H9 (cell line): ENCODE data around the gene PRODH2. TPM values are rescaled to one million over a fixed set of nuclear protein-coding genes. Genes with fewer than 3 reads are reported as not detected.
A peak's percentile ranks its signal among the peaks of the same experiment; 100 is the strongest.

ENCODE experiments used
- DNase-seq: peaks from one replicate; pipeline ENCODE4 v3.0.0-alpha.2; 2017
- H2AFZ ChIP-seq: one replicate; pipeline ENCODE4 v1.6.1; 2013; ENCODE audit warnings: mild to moderate bottlenecking, low read length, control low read depth, moderate library complexity
- H2AK5ac ChIP-seq: 2 replicates; pipeline ENCODE4 v1.6.1; 2013; ENCODE audit warnings: low read length, control low read depth, mixed read lengths; ENCODE audit not compliant: insufficient read length
- H2BK120ac ChIP-seq: one replicate; pipeline ENCODE4 v1.6.1; 2013; ENCODE audit warnings: low read depth, mild to moderate bottlenecking, low read length, control low read depth, inconsistent platforms; ENCODE audit not compliant: poor library complexity, severe bottlenecking
- H2BK12ac ChIP-seq: 2 replicates; pipeline ENCODE4 v1.6.1; 2013; ENCODE audit warnings: low read length, control low read depth, mixed read lengths, low read depth; ENCODE audit not compliant: insufficient read length
- H2BK15ac ChIP-seq: 2 replicates; pipeline ENCODE4 v1.6.1; 2013; ENCODE audit warnings: low read depth, low read length, control low read depth
- H2BK20ac ChIP-seq: one replicate; pipeline ENCODE4 v1.6.1; 2013; ENCODE audit warnings: low read depth, mild to moderate bottlenecking, low read length, control low read depth, inconsistent platforms; ENCODE audit not compliant: poor library complexity, severe bottlenecking
- H2BK5ac ChIP-seq: 2 replicates; pipeline ENCODE4 v1.6.1; 2013; ENCODE audit warnings: low read length, control low read depth, mixed read lengths; ENCODE audit not compliant: insufficient read length
- H3K14ac ChIP-seq: 2 replicates; pipeline ENCODE4 v1.6.1; 2013; ENCODE audit warnings: low read length, control low read depth; ENCODE audit not compliant: insufficient read depth
- H3K18ac ChIP-seq: 2 replicates; pipeline ENCODE4 v1.6.1; 2013; ENCODE audit warnings: low read depth, mild to moderate bottlenecking, mixed read lengths, low read length, control low read depth; ENCODE audit not compliant: insufficient read length
- H3K23ac ChIP-seq: 2 replicates; pipeline ENCODE4 v1.6.1; 2013; ENCODE audit warnings: low read length, control low read depth, mixed read lengths, low read depth; ENCODE audit not compliant: insufficient read length
- H3K23me2 ChIP-seq: 2 replicates; pipeline ENCODE4 v1.6.1; 2013; ENCODE audit warnings: low read depth, mild to moderate bottlenecking, mixed read lengths, low read length, control low read depth; ENCODE audit not compliant: insufficient read length, poor library complexity, severe bottlenecking
- H3K27ac ChIP-seq: 2 replicates; pipeline ENCODE4 v1.5.1; 2013; ENCODE audit warnings: low read length, control low read depth, mixed read lengths, low read depth; ENCODE audit not compliant: insufficient read length
- H3K27me3 ChIP-seq: 2 replicates; pipeline ENCODE4 v1.6.1; 2013; ENCODE audit warnings: low read length, control low read depth, inconsistent platforms; ENCODE audit not compliant: insufficient read depth
- H3K4ac ChIP-seq: 2 replicates; pipeline ENCODE4 v1.6.1; 2013; ENCODE audit warnings: low read depth, mild to moderate bottlenecking, control low read depth, inconsistent platforms, low read length, moderate library complexity
- H3K4me1 ChIP-seq: 2 replicates; pipeline ENCODE4 v1.6.1; 2013; ENCODE audit warnings: low read length, control low read depth, inconsistent platforms; ENCODE audit not compliant: insufficient read depth
- H3K4me2 ChIP-seq: 2 replicates; pipeline ENCODE4 v1.6.1; 2013; ENCODE audit warnings: low read length, control low read depth, mixed read lengths; ENCODE audit not compliant: insufficient read length, insufficient read depth
- H3K56ac ChIP-seq: 2 replicates; pipeline ENCODE4 v1.6.1; 2013; ENCODE audit warnings: low read depth, mild to moderate bottlenecking, mixed read lengths, low read length, control low read depth; ENCODE audit not compliant: insufficient read length
- H3K79me1 ChIP-seq: 2 replicates; pipeline ENCODE4 v1.6.1; 2013; ENCODE audit warnings: low read depth, mild to moderate bottlenecking, moderate library complexity, low read length, control low read depth, inconsistent platforms; ENCODE audit not compliant: insufficient read depth, poor library complexity, severe bottlenecking
- H3K79me2 ChIP-seq: 2 replicates; pipeline ENCODE4 v1.6.1; 2013; ENCODE audit warnings: low read length, control low read depth, inconsistent platforms; ENCODE audit not compliant: insufficient read depth
- H3K9ac ChIP-seq: 2 replicates; pipeline ENCODE4 v1.6.1; 2013; ENCODE audit warnings: low read length, control low read depth, mixed read lengths; ENCODE audit not compliant: insufficient read length; ENCODE audit errors: extremely low read depth
- H3K9me3 ChIP-seq: one replicate; pipeline ENCODE4 v1.6.1; 2013; ENCODE audit warnings: low read depth, low read length, inconsistent platforms; ENCODE audit not compliant: control insufficient read depth
- H3T11ph ChIP-seq: one replicate; pipeline ENCODE4 v1.6.1; 2013; ENCODE audit warnings: mild to moderate bottlenecking, low read length, control low read depth, inconsistent platforms
- H4K20me1 ChIP-seq: one replicate; pipeline ENCODE4 v1.6.1; 2013; ENCODE audit not compliant: control insufficient read depth, insufficient read length, insufficient read depth
- H4K5ac ChIP-seq: 2 replicates; pipeline ENCODE4 v1.6.1; 2013; ENCODE audit warnings: low read depth, mild to moderate bottlenecking, mixed read lengths, low read length, control low read depth; ENCODE audit not compliant: insufficient read length
- H4K8ac ChIP-seq: replicated peaks from 2 replicates; pipeline ENCODE4 v1.6.1; 2013; ENCODE audit warnings: low read length, control low read depth, mixed read lengths, low read depth; ENCODE audit not compliant: insufficient read length
- H4K91ac ChIP-seq: 2 replicates; pipeline ENCODE4 v1.6.1; 2013; ENCODE audit warnings: low read depth, mild to moderate bottlenecking, moderate library complexity, mixed read lengths, low read length, control low read depth; ENCODE audit not compliant: insufficient read length
- H3K27ac Mint-ChIP-seq, 3 experiments: 2 replicates in 2 of 3; 3 replicates in 1 of 3; pipeline ENCODE4 v1.8.0; 2020 to 2021; ENCODE audit warnings: mixed read lengths in 3 of 3, mild to moderate bottlenecking in 1 of 3, moderate library complexity in 1 of 3
- H3K27me3 Mint-ChIP-seq: 2 replicates; pipeline ENCODE4 v1.8.0; 2021; ENCODE audit warnings: low read depth, mild to moderate bottlenecking, moderate library complexity, mixed read lengths
- H3K36me3 Mint-ChIP-seq, 3 experiments: 2 replicates in 2 of 3; 3 replicates in 1 of 3; pipeline ENCODE4 v1.8.0; 2020 to 2021; ENCODE audit warnings: low read depth in 3 of 3, mixed read lengths in 3 of 3; ENCODE audit not compliant: insufficient read depth in 1 of 3
- H3K4me1 Mint-ChIP-seq, 2 experiments: 2 replicates each; pipeline ENCODE4 v1.8.0; 2020; ENCODE audit warnings: mixed read lengths in 2 of 2
- H3K4me3 Mint-ChIP-seq, 2 experiments: 2 replicates in 1 of 2; 3 replicates in 1 of 2; pipeline ENCODE4 v1.8.0; 2020 to 2021; ENCODE audit warnings: mild to moderate bottlenecking in 2 of 2, mixed read lengths in 2 of 2, moderate library complexity in 1 of 2
- H3K9me3 Mint-ChIP-seq, 2 experiments: 2 replicates in 1 of 2; 3 replicates in 1 of 2; pipeline ENCODE4 v1.8.0; 2020; ENCODE audit warnings: mild to moderate bottlenecking in 2 of 2, mixed read lengths in 2 of 2, moderate library complexity in 1 of 2
- WGBS: extraction: QIAGEN DNeasy Blood & Tissue Kit; methylation state at CpG from one replicate; pipeline ENCODE4 v1.1.7; 2013; ENCODE audit warnings: missing lambda C conversion rate, low lambda C conversion rate, mixed read lengths; ENCODE audit not compliant: insufficient read length; ENCODE audit errors: extremely low coverage; 5-methylcytosine and 5-hydroxymethylcytosine counted together
- total RNA-seq: library from RNA; stranded (reverse); gene quantifications from 2 replicates; pipeline ENCODE4 v1.2.1, GENCODE V29; 2021
- TF ChIP-seq, protein P1 (sequence below): fragments of 200-600 bp; sonication (generic); conservative IDR thresholded peaks from 3 replicates; pipeline ENCODE4 v1.8.0; 2021; ENCODE audit warnings: antibody characterized with exemption, mild to moderate bottlenecking

The PRODH2 gene
- total RNA-seq, 1 experiment from 2014 or later = not detected

DNA sequence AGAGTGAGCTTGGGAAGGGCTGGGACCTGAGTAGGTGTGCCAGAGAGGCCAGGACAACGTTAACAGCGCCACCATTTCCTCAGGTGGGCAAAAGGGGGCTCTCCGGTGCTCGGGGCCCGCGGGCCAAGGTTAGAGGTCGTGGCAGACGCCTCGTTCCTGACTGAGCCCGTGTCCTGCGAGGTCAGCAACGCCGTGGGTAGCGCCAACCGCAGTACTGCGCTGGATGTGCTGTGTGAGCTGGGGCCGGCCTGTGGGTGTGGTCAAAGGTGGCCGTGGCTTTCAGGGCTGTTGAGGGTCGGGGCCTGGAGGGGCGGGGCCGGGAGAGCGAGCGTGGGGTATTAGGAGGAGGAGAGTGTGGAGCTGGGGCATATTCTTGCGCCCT, 47.8 kb upstream of the PRODH2 start:
- Histone ChIP-seq H2BK20ac (no peak overlapping the region), H2BK12ac (no peak overlapping the region), H4K5ac (no peak overlapping the region), H3T11ph (no peak overlapping the region), H3K14ac (no peak overlapping the region), H3K23me2 (peaks cover 22% of the 10 kb centered on the region), H2BK15ac (no peak overlapping the region), H2BK5ac (no peak overlapping the region), H4K91ac (no peak overlapping the region), H3K27me3 (peaks cover 4% of the 10 kb centered on the region; the same call in 1 of the 2 replicates), H2AK5ac (no peak overlapping the region), H2BK120ac (no peak overlapping the region), H3K18ac (no peak overlapping the region), H3K79me1 (no peaks in the 10 kb centered on the region), H3K4me2 (peak overlapping the region; percentile 71), H3K79me2 (no peaks in the 10 kb centered on the region), H3K23ac (no peak overlapping the region), H3K56ac (no peak overlapping the region), H4K20me1 (peaks cover 3% of the 10 kb centered on the region), H3K9ac (no peak overlapping the region), H2AFZ (no peak overlapping the region), H3K27ac (no peak overlapping the region), H3K4ac (no peak overlapping the region), H3K9me3 (no peaks in the 10 kb centered on the region), H4K8ac (no peak overlapping the region), H3K4me1 (no peaks in the 10 kb centered on the region; the same call in 1 of the 2 replicates)
- no CpG with 5 or more reads among the region's 24 CpGs for WGBS
- peak; percentile 56 for DNase-seq
- Mint-ChIP-seq H3K4me1 (peaks cover 13 to 17% of the 10 kb centered on the region in 2 experiments), H3K4me3 (peak overlapping the region; percentile 62 to 81), H3K36me3 (peaks cover 0 to 3% (median 0%) of the 10 kb centered on the region in 3 experiments; a peak in 2 of 7 replicates), H3K27me3 (peaks cover 86% of the 10 kb centered on the region), H3K27ac (no peak overlapping the region), H3K9me3 (no peaks in the 10 kb centered on the region; a peak in 1 of 5 replicates)
- TF ChIP-seq, protein P1, sequence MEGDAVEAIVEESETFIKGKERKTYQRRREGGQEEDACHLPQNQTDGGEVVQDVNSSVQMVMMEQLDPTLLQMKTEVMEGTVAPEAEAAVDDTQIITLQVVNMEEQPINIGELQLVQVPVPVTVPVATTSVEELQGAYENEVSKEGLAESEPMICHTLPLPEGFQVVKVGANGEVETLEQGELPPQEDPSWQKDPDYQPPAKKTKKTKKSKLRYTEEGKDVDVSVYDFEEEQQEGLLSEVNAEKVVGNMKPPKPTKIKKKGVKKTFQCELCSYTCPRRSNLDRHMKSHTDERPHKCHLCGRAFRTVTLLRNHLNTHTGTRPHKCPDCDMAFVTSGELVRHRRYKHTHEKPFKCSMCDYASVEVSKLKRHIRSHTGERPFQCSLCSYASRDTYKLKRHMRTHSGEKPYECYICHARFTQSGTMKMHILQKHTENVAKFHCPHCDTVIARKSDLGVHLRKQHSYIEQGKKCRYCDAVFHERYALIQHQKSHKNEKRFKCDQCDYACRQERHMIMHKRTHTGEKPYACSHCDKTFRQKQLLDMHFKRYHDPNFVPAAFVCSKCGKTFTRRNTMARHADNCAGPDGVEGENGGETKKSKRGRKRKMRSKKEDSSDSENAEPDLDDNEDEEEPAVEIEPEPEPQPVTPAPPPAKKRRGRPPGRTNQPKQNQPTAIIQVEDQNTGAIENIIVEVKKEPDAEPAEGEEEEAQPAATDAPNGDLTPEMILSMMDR = peak; percentile 26; the same call in 2 of the 3 replicates
